CD14-positive monocyte (primary cell): Measurements from ENCODE around the gene CCP110. TPM values are rescaled to one million over a fixed set of nuclear protein-coding genes. Genes with fewer than 3 reads are reported as not detected.

Source experiments
- DNase-seq, 3 donors: peaks; one replicate each; pipeline ENCODE4 v3.0.0-alpha.2; 2011 to 2022
- H2AFZ ChIP-seq: 2 replicates; pipeline ENCODE4 v1.6.0; 2012; ENCODE audit warnings: mild to moderate bottlenecking, low read depth, low read length, inconsistent platforms; ENCODE audit not compliant: insufficient read depth, poor library complexity, severe bottlenecking
- H3K27ac ChIP-seq, 2 donors: 1 replicate in 1 of 2; 2 replicates in 1 of 2; pipeline ENCODE4 v1.5.1; 2012 to 2013; ENCODE audit warnings: low read length in 2 of 2, control low read depth in 1 of 2, inconsistent platforms in 1 of 2, low read depth in 1 of 2, mild to moderate bottlenecking in 1 of 2
- H3K27me3 ChIP-seq, 2 donors: one replicate each; pipeline versions ENCODE4 v1.6.0 to v1.6.1; 2011 to 2013; ENCODE audit warnings: low read length in 2 of 2; ENCODE audit not compliant: control insufficient read depth in 2 of 2, insufficient read depth in 2 of 2
- H3K36me3 ChIP-seq, 2 donors: replicated peaks in 1 of 2; 1 replicate in 1 of 2; 2 replicates in 1 of 2; pipeline versions ENCODE4 v1.5.1 to v1.6.1; 2012 to 2013; ENCODE audit warnings: low read length in 2 of 2, control low read depth in 1 of 2, inconsistent platforms in 1 of 2, mild to moderate bottlenecking in 1 of 2; ENCODE audit not compliant: insufficient read depth in 2 of 2, control insufficient read depth in 1 of 2
- H3K4me1 ChIP-seq, 2 donors: 1 replicate in 1 of 2; 2 replicates in 1 of 2; pipeline versions ENCODE4 v1.5.1 to v1.6.1; 2012 to 2013; ENCODE audit warnings: low read length in 2 of 2, control low read depth in 1 of 2, inconsistent platforms in 1 of 2, mild to moderate bottlenecking in 1 of 2, moderate library complexity in 1 of 2; ENCODE audit not compliant: insufficient read depth in 2 of 2, control insufficient read depth in 1 of 2
- H3K4me2 ChIP-seq: replicated peaks from 2 replicates; pipeline ENCODE3; 2012; ENCODE audit warnings: low read length, moderate library complexity, mild to moderate bottlenecking; ENCODE audit not compliant: poor library complexity, severe bottlenecking; ENCODE audit errors: extremely low read depth
- H3K4me3 ChIP-seq, 3 experiments: fragments of 200-600 bp in 1 of 3; sonication (generic) in 1 of 3; replicated peaks in 1 of 3; 1 replicate in 2 of 3; 2 replicates in 1 of 3; pipeline ENCODE4 v1.5.1; 2011 to 2013; ENCODE audit warnings: low read length in 3 of 3, mild to moderate bottlenecking in 3 of 3, control low read depth in 2 of 3, low read depth in 2 of 3, inconsistent platforms in 1 of 3, moderate library complexity in 1 of 3
- H3K79me2 ChIP-seq: 2 replicates; pipeline ENCODE4 v1.6.0; 2012; ENCODE audit warnings: mild to moderate bottlenecking, control low read depth, inconsistent platforms, low read length, moderate library complexity; ENCODE audit not compliant: insufficient read depth
- H3K9ac ChIP-seq: 2 replicates; pipeline ENCODE4 v1.6.0; 2017; ENCODE audit warnings: low read length, mild to moderate bottlenecking; ENCODE audit not compliant: insufficient read depth, poor library complexity, severe bottlenecking
- H3K9me3 ChIP-seq, 2 donors: replicated peaks in 1 of 2; 1 replicate in 1 of 2; 2 replicates in 1 of 2; pipeline versions ENCODE4 v1.5.1 to v1.6.1; 2012 to 2013; ENCODE audit warnings: low read length in 2 of 2, control low read depth in 1 of 2; ENCODE audit not compliant: control insufficient read depth in 1 of 2, insufficient read depth in 1 of 2
- H4K20me1 ChIP-seq: 2 replicates; pipeline ENCODE4 v1.6.0; 2012; ENCODE audit warnings: mild to moderate bottlenecking, low read length, control low read depth, moderate library complexity; ENCODE audit not compliant: insufficient read depth
- H3K27ac Mint-ChIP-seq, 7 donors: one replicate each; pipeline ENCODE4 v1.8.0; 2020; ENCODE audit warnings: mild to moderate bottlenecking in 7 of 7, mixed read lengths in 7 of 7, moderate library complexity in 6 of 7, inconsistent platforms in 2 of 7
- H3K27me3 Mint-ChIP-seq, 3 donors: one replicate each; pipeline ENCODE4 v1.8.0; 2021 to 2022; ENCODE audit warnings: low read depth in 3 of 3, mild to moderate bottlenecking in 3 of 3, mixed read lengths in 3 of 3, moderate library complexity in 3 of 3, inconsistent platforms in 1 of 3
- H3K36me3 Mint-ChIP-seq, 2 donors: one replicate each; pipeline ENCODE4 v1.8.0; 2020; ENCODE audit warnings: mixed read lengths in 2 of 2, inconsistent platforms in 1 of 2, mild to moderate bottlenecking in 1 of 2
- H3K4me1 Mint-ChIP-seq: one replicate; pipeline ENCODE4 v1.8.0; 2020; ENCODE audit warnings: mild to moderate bottlenecking, mixed read lengths
- H3K4me3 Mint-ChIP-seq, 2 donors: one replicate each; pipeline ENCODE4 v1.8.0; 2020; ENCODE audit warnings: mild to moderate bottlenecking in 2 of 2, mixed read lengths in 2 of 2, moderate library complexity in 1 of 2
- H3K9me3 Mint-ChIP-seq, 7 donors: one replicate each; pipeline ENCODE4 v1.8.0; 2020 to 2022; ENCODE audit warnings: mixed read lengths in 7 of 7, mild to moderate bottlenecking in 6 of 7, moderate library complexity in 6 of 7, inconsistent platforms in 2 of 7
- CTCF ChIP-seq: fragments of 200-600 bp; IDR thresholded peaks from one replicate; pipeline ENCODE4 v1.8.0; 2022; ENCODE audit warnings: antibody characterized with exemption, mild to moderate bottlenecking
- WGBS: methylation state at CpG from one replicate; pipeline ENCODE4 v1.1.5; 2013; ENCODE audit warnings: missing lambda C conversion rate; ENCODE audit not compliant: insufficient coverage; 5-methylcytosine and 5-hydroxymethylcytosine counted together
- intact Hi-C, 2 donors: fragments of 100-400 bp; cut with micrococcal nuclease; formaldehyde crosslinking; loops; one replicate each; pipeline versions ENCODE4 v1.15.0 to v1.15.1; 2023
- polyA plus RNA-seq, 3 donors: library from polyadenylated mRNA; depleted of rRNA in 1 of 3; unstranded in 2 of 3; stranded (reverse) in 1 of 3; fragments of 300-500 nt in 2 of 3; fragments of >200 nt in 1 of 3; fragmentation: Illumina TruSeq in 2 of 3; gene quantifications; 1 replicate in 2 of 3; 2 replicates in 1 of 3; pipeline ENCODE4 v1.2.3, GENCODE V29; 2012 to 2021

The CCP110 gene
- polyA plus RNA-seq, 3 donors: 3.5 to 6.2 (median 6.1) TPM

GRCh38 chr16:19490619-19491018 is 33.1 kb upstream of the CCP110 start:
- Histone ChIP-seq H3K9ac (no peak overlapping the region), H4K20me1 (no peaks in the 10 kb centered on the region), H3K27ac (no peak overlapping the region), H3K79me2 (no peaks in the 10 kb centered on the region), H3K4me2 (no peak overlapping the region), H3K4me3 (no peak overlapping the region), H3K36me3 (no peaks in the 10 kb centered on the region), H3K9me3 (no peaks in the 10 kb centered on the region), H3K27me3 (no peaks in the 10 kb centered on the region), H2AFZ (no peak overlapping the region), H3K4me1 (peaks cover 11 to 15% of the 10 kb centered on the region in 2 donors)
- Mint-ChIP-seq H3K27me3 (peaks cover 2 to 5% (median 4%) of the 10 kb centered on the region in 3 donors), H3K36me3 (no peaks in the 10 kb centered on the region), H3K4me1 (peaks cover 21% of the 10 kb centered on the region), H3K27ac (no peak overlapping the region), H3K4me3 (no peak overlapping the region), H3K9me3 (peaks cover 0 to 6% (median 0%) of the 10 kb centered on the region in 7 donors)
- no peak for DNase-seq
- 36% methylated on average over 1 of the region's 1 CpG for WGBS
- intact Hi-C loops: no loop called here
- no peak for TF ChIP-seq CTCF

GRCh38 chr16:19497176-19497575 is 26.6 kb upstream of the CCP110 start:
- Mint-ChIP-seq H3K36me3 (peaks cover 30 to 41% of the 10 kb centered on the region in 2 donors), H3K27me3 (peaks cover 0 to 2% (median 0%) of the 10 kb centered on the region in 3 donors), H3K4me1 (peaks cover 28% of the 10 kb centered on the region), H3K4me3 (peak overlapping the region in 1 of 2 donors; percentile 17), H3K27ac (peak overlapping the region; percentile 43 to 85 (median 76)), H3K9me3 (peaks cover 0 to 2% (median 0%) of the 10 kb centered on the region in 7 donors)
- intact Hi-C loops: no loop called here
- peak overlapping the region; percentile 7 for H3K9ac ChIP-seq
- peaks cover 28 to 36% of the 10 kb centered on the region in 2 donors for H3K4me1 ChIP-seq
- no peaks in the 10 kb centered on the region for H4K20me1 ChIP-seq
- 41% methylated on average over 4 of the region's 5 CpGs for WGBS
- H3K36me3 ChIP-seq: peaks cover 26 to 39% of the 10 kb centered on the region in 2 donors
- no peak overlapping the region for H3K4me2 ChIP-seq
- peak overlapping the region in 1 of 2 donors; percentile 62 for H3K27ac ChIP-seq
- peak; percentile 25 to 45 (median 41) for DNase-seq
- H2AFZ ChIP-seq: no peak overlapping the region
- H3K9me3 ChIP-seq: no peaks in the 10 kb centered on the region
- no peak overlapping the region for H3K4me3 ChIP-seq
- no peaks in the 10 kb centered on the region for H3K79me2 ChIP-seq
- no peak for TF ChIP-seq CTCF
- H3K27me3 ChIP-seq: no peaks in the 10 kb centered on the region
